Immature natural killer cell (primary cell): ENCODE results near the gene RAD9A. TPM values are rescaled to one million over a fixed set of nuclear protein-coding genes. Genes with fewer than 3 reads are reported as not detected.

Experiments used
- DNase-seq, 3 donors: peaks; one replicate each; pipeline ENCODE4 v3.0.0; 2022; ENCODE audit warnings: mixed read lengths in 1 of 3
- H3K27ac Mint-ChIP-seq, 6 donors: one replicate each; pipeline ENCODE4 v1.8.0; 2020; ENCODE audit warnings: mixed read lengths in 6 of 6, mild to moderate bottlenecking in 5 of 6, inconsistent platforms in 4 of 6, moderate library complexity in 3 of 6
- H3K27me3 Mint-ChIP-seq, 3 donors: one replicate each; pipeline ENCODE4 v1.8.0; 2020 to 2021; ENCODE audit warnings: low read depth in 3 of 3, mild to moderate bottlenecking in 3 of 3, mixed read lengths in 3 of 3, moderate library complexity in 3 of 3, inconsistent platforms in 1 of 3
- H3K36me3 Mint-ChIP-seq, 3 donors: one replicate each; pipeline ENCODE4 v1.8.0; 2020; ENCODE audit warnings: mixed read lengths in 3 of 3, inconsistent platforms in 2 of 3, mild to moderate bottlenecking in 2 of 3
- H3K4me1 Mint-ChIP-seq, 2 donors: one replicate each; pipeline ENCODE4 v1.8.0; 2020; ENCODE audit warnings: inconsistent platforms in 2 of 2, mild to moderate bottlenecking in 2 of 2, mixed read lengths in 2 of 2, moderate library complexity in 1 of 2
- H3K4me3 Mint-ChIP-seq, 5 donors: one replicate each; pipeline ENCODE4 v1.8.0; 2020; ENCODE audit warnings: mild to moderate bottlenecking in 5 of 5, mixed read lengths in 5 of 5, inconsistent platforms in 3 of 5, moderate library complexity in 3 of 5
- H3K9me3 Mint-ChIP-seq, 6 donors: one replicate each; pipeline ENCODE4 v1.8.0; 2020; ENCODE audit warnings: mild to moderate bottlenecking in 6 of 6, mixed read lengths in 6 of 6, inconsistent platforms in 4 of 6, moderate library complexity in 3 of 6
- polyA plus RNA-seq, 3 donors: library from polyadenylated mRNA; unstranded; fragments of 300-500 nt; fragmentation: Illumina TruSeq; gene quantifications; one replicate each; pipeline ENCODE4 v1.2.3, GENCODE V29; 2021

Gene RAD9A
- polyA plus RNA-seq, 3 donors from 2014 or later: 10.2 to 12.8 (median 11.6) TPM

DNA sequence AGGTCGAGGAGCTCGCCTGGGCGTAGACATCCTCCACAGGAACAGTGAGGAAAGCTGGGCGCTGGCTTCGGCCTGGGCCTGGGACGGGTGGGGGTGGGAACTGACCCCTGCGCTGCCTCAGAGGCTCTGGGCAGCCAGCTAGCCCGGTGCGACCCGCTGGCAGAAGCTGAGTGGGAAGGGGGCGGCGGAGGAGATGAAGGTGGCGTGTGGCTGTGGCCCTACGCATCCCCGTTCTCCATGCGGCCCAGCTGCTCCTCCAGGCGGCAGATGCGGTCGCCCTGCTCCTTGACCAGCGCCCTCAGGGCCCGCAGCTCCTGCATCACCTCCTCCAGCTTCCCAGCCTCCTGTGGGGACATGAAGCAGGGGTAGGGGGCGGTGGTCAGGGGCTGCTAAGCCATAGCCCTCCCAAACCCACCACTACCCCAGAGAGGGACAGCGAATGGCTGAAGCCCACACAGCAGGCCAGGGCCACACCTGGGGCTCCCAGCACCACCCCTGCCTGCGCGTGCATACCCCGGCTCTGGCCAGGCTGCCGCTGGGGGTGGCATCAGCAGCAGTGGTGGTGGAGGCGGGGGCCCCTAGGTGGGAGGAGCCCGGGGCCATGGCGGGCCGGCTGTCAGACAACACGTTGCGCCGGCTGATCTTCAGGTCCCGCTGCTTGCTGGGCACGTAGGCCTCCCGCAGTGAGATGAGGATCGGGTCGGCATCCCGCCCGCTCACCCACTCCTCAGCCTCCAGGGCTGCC is 46.5 kb downstream of the RAD9A start:
- Mint-ChIP-seq H3K4me3 (peak overlapping the region; percentile 89 to 98 (median 97)), H3K27ac (peak overlapping the region; percentile 86 to 96 (median 92)), H3K36me3 (peaks cover 0 to 9% (median 4%) of the 10 kb centered on the region in 3 donors), H3K9me3 (no peaks in the 10 kb centered on the region), H3K27me3 (peaks cover 0 to 29% (median 20%) of the 10 kb centered on the region in 3 donors), H3K4me1 (peaks cover 72 to 75% of the 10 kb centered on the region in 2 donors)
- peak in 1 of 3 donors; percentile 67 for DNase-seq

DNA sequence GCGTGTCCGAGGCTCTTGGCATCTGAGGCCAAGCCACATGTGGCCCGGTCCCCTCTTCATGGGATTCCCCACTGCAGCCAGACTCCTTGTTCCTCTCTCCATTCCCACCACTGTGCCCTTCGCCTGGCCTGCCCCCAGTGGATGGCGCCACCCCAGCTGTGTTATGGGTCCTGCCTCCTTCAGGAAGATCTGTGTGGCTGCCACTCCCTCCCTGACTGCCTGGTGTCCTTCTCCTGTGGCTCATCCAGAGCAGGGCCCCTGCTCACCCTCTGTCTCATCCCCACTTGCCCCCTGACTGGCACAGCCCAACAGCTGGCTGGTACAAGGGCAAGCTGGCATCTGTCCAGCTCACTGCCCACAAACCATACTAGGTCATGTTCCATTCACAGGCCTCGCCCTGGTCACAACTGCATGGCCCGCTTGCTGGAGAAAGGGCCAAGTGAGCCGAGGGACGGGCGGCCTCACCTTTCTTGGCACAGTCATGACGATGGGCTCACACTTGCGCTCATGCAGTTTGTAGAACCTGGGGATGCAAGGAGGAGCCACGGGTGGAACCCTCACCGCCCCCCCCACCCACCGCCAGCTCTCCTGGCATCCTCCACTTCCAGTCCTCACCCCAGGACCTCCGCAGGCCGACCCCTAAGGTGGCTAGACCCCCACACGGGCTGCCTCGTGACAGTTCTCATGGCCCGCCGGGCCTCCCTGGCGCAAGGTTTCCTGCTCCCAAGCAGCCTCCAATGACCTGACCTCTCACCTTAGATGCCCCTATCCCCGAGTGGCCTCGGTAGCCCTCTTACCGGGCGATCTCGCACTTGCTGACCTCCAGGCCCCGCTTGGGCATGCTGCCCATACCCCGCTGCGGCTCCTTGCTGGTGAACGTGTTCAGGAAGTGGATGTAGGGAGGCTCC is 47.8 kb downstream of the RAD9A start:
- Mint-ChIP-seq H3K27ac (peak overlapping the region; percentile 86 to 96 (median 93)), H3K36me3 (peaks cover 0 to 9% (median 4%) of the 10 kb centered on the region in 3 donors), H3K4me1 (peaks cover 71 to 73% of the 10 kb centered on the region in 2 donors), H3K4me3 (peak overlapping the region; percentile 89 to 98 (median 97)), H3K9me3 (no peaks in the 10 kb centered on the region), H3K27me3 (peaks cover 4 to 35% (median 23%) of the 10 kb centered on the region in 3 donors)
- DNase-seq: no peak

DNA sequence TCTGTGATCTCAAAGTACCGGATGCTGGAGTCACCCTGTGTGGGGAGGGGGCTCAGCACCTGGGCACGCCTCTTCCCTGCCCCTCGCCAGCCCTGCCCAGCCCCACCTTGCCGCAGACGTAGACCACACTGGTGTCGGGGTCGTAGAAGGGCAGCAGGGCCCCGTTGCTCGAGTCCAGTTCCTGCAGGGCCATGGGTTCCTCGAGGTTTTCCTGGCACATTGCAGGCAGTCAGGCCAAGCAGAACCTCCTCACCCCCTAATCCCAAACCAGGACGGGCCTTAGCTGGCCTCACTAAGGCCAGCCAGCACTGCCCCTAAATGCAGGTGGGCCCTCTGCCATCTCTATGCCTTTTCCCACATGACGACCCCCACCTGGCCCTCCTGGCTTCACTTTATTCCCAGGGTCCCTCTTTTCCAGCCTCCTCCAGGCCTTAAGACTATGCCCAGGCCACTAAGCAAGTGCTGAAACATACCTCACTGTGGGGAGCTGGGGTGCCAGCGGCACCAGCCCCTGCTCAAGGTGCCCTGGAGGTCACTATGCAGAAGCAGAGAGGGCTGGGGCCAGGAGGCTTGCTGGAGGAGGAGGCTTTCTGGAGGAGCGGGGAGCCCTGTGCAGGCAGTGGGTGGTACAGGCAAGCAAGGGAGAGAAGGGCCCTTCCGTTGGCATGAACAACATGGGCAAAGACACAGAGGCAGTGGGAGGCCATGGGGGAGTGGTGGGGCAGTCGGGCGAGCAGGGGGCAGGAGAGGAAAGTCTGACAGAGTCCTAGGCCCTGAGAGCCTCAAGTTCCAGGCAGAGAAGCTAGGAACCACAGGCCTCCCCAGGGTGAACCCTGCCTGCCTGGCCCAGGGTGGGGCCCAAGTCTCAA is 48.7 kb downstream of the RAD9A start:
- Mint-ChIP-seq H3K4me3 (peak overlapping the region; percentile 89 to 98 (median 97)), H3K4me1 (peaks cover 75% of the 10 kb centered on the region in 2 donors), H3K27me3 (peaks cover 4 to 31% (median 20%) of the 10 kb centered on the region in 3 donors), H3K27ac (peak overlapping the region; percentile 86 to 96 (median 93)), H3K36me3 (peaks cover 0 to 5% (median 4%) of the 10 kb centered on the region in 3 donors), H3K9me3 (no peaks in the 10 kb centered on the region)
- no peak for DNase-seq

DNA sequence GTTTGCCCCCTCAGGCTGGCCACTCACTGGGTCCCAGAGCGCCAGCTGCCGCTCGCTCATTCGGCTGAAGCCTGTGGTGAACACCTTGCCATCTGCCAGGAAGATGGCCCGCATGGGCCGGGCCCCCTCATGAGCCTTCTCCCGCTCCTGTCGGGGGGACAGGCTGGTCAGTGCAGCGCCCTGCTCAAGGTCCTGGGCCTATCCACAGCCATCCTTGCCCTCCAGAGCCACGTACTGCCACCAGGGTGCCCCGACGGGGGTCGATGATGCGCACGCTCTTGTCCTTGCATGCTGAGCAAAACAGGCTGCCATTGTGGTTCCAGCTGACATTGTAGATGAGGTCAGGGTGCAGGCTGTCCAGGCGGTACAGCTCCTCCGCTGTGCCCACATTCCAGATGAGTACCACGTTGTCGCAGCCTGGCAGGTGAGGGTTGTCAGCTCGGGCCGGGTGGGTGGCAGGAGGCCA is 49.3 kb downstream of the RAD9A start:
- Mint-ChIP-seq H3K9me3 (no peaks in the 10 kb centered on the region), H3K27ac (peak overlapping the region; percentile 64 to 96 (median 81)), H3K36me3 (peaks cover 0 to 5% (median 4%) of the 10 kb centered on the region in 3 donors), H3K27me3 (peaks cover 4 to 29% (median 18%) of the 10 kb centered on the region in 3 donors), H3K4me1 (peaks cover 77 to 78% of the 10 kb centered on the region in 2 donors), H3K4me3 (peak overlapping the region in 3 of 5 donors; percentile 21 to 35 (median 26))
- DNase-seq: no peak

DNA sequence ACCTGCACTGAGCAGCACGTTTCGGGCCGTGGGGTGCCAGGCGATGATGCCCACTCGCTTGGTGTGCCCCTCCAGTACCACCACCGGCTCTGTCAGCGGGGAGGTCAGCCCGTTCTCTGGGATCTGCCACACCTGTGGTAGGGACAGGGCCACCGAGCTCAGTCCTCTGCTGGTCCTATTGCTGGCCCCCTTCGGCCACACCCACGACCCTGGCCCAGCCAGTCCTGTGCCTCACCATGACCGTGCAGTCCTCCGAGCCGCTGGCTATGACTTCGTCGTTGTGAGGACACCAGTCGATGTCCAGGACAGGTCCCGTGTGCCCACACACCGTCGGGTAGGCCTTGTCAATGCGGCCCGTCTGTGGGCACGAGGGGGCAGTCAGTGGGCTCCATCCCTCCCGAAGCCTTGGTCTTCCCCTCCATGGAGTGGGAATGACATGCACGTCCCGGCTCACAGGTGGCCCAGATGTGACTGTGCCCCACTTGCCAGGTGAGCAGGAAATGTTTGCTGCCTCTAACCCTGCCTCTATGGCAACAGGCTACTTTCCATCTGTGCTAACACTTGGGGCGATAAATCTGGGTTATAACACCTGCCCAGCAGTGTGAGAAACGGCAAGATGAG is 50.1 kb downstream of the RAD9A start:
- H3K36me3 Mint-ChIP-seq: peaks cover 0 to under 1% (median 0%) of the 10 kb centered on the region in 3 donors
- peak overlapping the region; percentile 46 to 68 (median 62) for H3K4me3 Mint-ChIP-seq
- H3K4me1 Mint-ChIP-seq: peaks cover 75 to 78% of the 10 kb centered on the region in 2 donors
- H3K27me3 Mint-ChIP-seq: peaks cover 4 to 23% (median 15%) of the 10 kb centered on the region in 3 donors
- H3K27ac Mint-ChIP-seq: peak overlapping the region; percentile 76 to 93 (median 84)
- DNase-seq: no peak
- no peaks in the 10 kb centered on the region for H3K9me3 Mint-ChIP-seq

DNA sequence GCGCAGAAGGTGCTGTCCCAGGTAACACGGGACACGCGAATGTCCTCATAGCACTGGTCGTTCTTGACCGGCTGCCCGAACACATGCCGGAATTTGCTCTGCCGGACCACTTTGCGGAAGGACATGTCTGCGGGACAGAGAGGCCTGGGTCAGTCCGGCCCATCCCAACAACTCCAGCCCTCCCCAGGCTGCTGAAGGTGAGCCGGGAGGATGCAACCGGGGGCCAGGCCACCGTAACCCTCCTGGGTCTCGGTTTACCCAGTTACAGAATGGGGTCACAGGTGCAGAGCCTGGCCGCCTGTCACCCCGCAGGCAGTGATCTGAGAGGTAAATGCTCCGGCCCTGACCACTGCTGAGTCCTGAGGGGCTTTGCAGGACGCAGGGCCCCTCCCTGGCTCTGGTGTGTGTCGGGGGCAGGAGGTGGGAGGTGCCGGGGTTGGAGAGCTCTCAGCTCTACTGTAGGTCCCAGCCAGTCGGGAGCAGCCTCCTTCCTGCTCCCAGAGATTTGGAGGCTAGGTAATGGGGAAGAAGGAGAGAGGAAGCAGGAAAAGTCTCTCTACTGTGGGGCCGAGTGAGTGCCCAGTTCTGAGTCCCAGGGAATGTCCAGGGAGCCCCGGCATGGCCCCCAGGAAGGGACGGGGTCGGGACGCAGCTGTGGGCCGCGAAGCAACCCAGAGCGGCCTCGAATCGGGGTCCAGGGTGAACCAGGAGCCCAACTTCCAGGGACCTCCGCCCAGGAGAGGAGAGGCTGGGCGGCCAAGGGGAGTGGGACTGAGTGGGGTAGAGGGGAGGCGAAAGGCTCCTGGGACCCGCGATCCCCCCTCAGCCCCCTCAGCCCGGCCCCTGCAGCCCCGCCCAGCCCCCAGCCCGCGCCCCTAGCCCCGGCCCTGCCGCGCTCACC is 51.0 kb downstream of the RAD9A start:
- Mint-ChIP-seq H3K4me3 (peak overlapping the region; percentile 46 to 68 (median 64)), H3K4me1 (peaks cover 76% of the 10 kb centered on the region in 2 donors), H3K36me3 (no peaks in the 10 kb centered on the region), H3K9me3 (no peaks in the 10 kb centered on the region), H3K27me3 (peaks cover 4 to 16% (median 7%) of the 10 kb centered on the region in 3 donors), H3K27ac (peak overlapping the region; percentile 59 to 93 (median 84))
- no peak for DNase-seq

DNA sequence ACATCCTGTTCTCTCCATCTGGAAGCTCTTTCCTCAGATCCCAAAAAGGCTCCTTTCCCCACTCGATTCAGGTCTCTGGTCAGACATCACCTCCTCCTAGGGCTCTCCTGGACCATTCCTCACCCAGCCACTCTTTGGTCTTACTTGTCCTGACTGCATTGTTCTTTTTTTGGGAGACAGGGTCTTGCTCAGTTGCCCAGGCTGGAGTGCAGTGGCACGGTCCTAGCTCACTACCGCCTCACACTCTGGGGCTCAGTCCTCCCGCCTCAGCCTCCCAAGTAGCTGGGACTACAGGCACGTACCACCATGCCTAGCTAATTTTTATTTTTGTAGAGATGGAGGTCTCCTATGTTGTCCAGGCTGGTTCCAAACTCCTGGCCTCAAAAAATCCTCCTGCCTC is 53.7 kb downstream of the RAD9A start:
- H3K9me3 Mint-ChIP-seq: no peaks in the 10 kb centered on the region
- peak overlapping the region; percentile 83 to 94 (median 91) for H3K27ac Mint-ChIP-seq
- no peaks in the 10 kb centered on the region for H3K36me3 Mint-ChIP-seq
- no peak for DNase-seq
- H3K4me3 Mint-ChIP-seq: peak overlapping the region; percentile 82 to 88 (median 84)
- peaks cover 53 to 61% of the 10 kb centered on the region in 2 donors for H3K4me1 Mint-ChIP-seq
- peaks cover 4 to 14% (median 9%) of the 10 kb centered on the region in 3 donors for H3K27me3 Mint-ChIP-seq

Other genes with a start within 250 kb of the RAD9A start
- gene GRK2, start 125.5 kb upstream of the RAD9A start, polyA plus RNA-seq: 10 to 100 TPM; 15.2 to 25.9 (median 22.9) TPM
- 10 to 100 TPM; 12.4 to 26.7 (median 14.2) TPM for gene ANKRD13D, start 102.7 kb upstream of the RAD9A start, polyA plus RNA-seq
- gene SSH3, start 88.5 kb upstream of the RAD9A start, polyA plus RNA-seq: 1 to 10 TPM; 1.1 to 4.8 (median 2.3) TPM
- 100 to 1,000 TPM in 2 of 3 donors, 10 to 100 TPM in 1; 86.1 to 131 (median 118) TPM for gene POLD4, start 38.4 kb upstream of the RAD9A start, polyA plus RNA-seq
- gene CLCF1, start 18.4 kb upstream of the RAD9A start, polyA plus RNA-seq: 1 to 10 TPM in 1 of 3 donors, under 1 TPM in 1, not detected in 1; 0.34 to 2.2 TPM
- 1,000 to 10,000 TPM in 1 of 3 donors, 100 to 1,000 TPM in 2; 830 to 1,276 (median 950) TPM for gene PPP1CA, start 9.9 kb downstream of the RAD9A start, polyA plus RNA-seq
- 100 to 1,000 TPM; 396 to 531 (median 451) TPM for gene TBC1D10C, start 12.1 kb downstream of the RAD9A start, polyA plus RNA-seq
- 1 to 10 TPM; 1.9 to 3.4 (median 2.7) TPM for gene CARNS1, start 23.7 kb downstream of the RAD9A start, polyA plus RNA-seq
- 10 to 100 TPM; 71.5 to 96.5 (median 74.9) TPM for gene RPS6KB2, start 36.5 kb downstream of the RAD9A start, polyA plus RNA-seq
- gene PTPRCAP, start 45.7 kb downstream of the RAD9A start, polyA plus RNA-seq: 1,000 to 10,000 TPM; 1,315 to 1,354 (median 1,351) TPM
- 10 to 100 TPM in 1 of 3 donors, 1 to 10 TPM in 2; 7.1 to 10.3 (median 9.2) TPM for gene CORO1B, start 51.5 kb downstream of the RAD9A start, polyA plus RNA-seq
- gene GPR152, start 60.7 kb downstream of the RAD9A start, polyA plus RNA-seq: 1 to 10 TPM in 1 of 3 donors, under 1 TPM in 1, not detected in 1; 0.23 to 2.5 TPM
- 1 to 10 TPM in 1 of 3 donors, not detected in 2; 1.6 TPM for gene CABP4, start 63.4 kb downstream of the RAD9A start, polyA plus RNA-seq
- 100 to 1,000 TPM; 154 to 255 (median 189) TPM for gene TMEM134, start 77.3 kb downstream of the RAD9A start, polyA plus RNA-seq
- 100 to 1,000 TPM; 130 to 163 (median 157) TPM for gene AIP, start 91.0 kb downstream of the RAD9A start, polyA plus RNA-seq
- 10 to 100 TPM in 2 of 3 donors, 1 to 10 TPM in 1; 3.6 to 29.2 (median 10.2) TPM for gene PITPNM1, start 113.4 kb downstream of the RAD9A start, polyA plus RNA-seq
- gene CDK2AP2, start 116.2 kb downstream of the RAD9A start, polyA plus RNA-seq: 100 to 1,000 TPM; 190 to 301 (median 226) TPM
- not detected for gene CABP2, start 131.5 kb downstream of the RAD9A start, polyA plus RNA-seq
- gene GSTP1, start 191.8 kb downstream of the RAD9A start, polyA plus RNA-seq: 1,000 to 10,000 TPM in 1 of 3 donors, 100 to 1,000 TPM in 2; 898 to 1,247 (median 930) TPM
- 100 to 1,000 TPM; 173 to 261 (median 195) TPM for gene NDUFV1, start 214.9 kb downstream of the RAD9A start, polyA plus RNA-seq
- gene NUDT8, start 238.0 kb downstream of the RAD9A start, polyA plus RNA-seq: 10 to 100 TPM; 10.1 to 13.4 (median 12.3) TPM
- gene TBX10, start 247.8 kb downstream of the RAD9A start, polyA plus RNA-seq: not detected